G401.6 (cell line): ENCODE results near the gene DTX4.

Experiments
- FAIRE-seq: peaks from 2 replicates; lab custom pipeline; 2012; peaks lifted over from hg19 to GRCh38; lab: Jason Lieb, UNC

DTX4 gene

GRCh38 chr11:59221441-59221840 is 49.5 kb downstream of the DTX4 start:
- FAIRE-seq, result no peak

GRCh38 chr11:59222464-59223060 is 50.6 kb downstream of the DTX4 start:
- FAIRE-seq, result no peak

GRCh38 chr11:59223177-59223576 is 51.2 kb downstream of the DTX4 start:
- no peak for FAIRE-seq

GRCh38 chr11:59223611-59224010 is 51.7 kb downstream of the DTX4 start:
- FAIRE-seq, result no peak

- no peak for FAIRE-seq
These were observed 52.5 kb downstream of the DTX4 start for GRCh38 chr11:59224351-59224928.

- FAIRE-seq, result no peak
These were observed 53.1 kb downstream of the DTX4 start for GRCh38 chr11:59225017-59225416.

GRCh38 chr11:59226396-59226795 is 54.5 kb downstream of the DTX4 start:
- FAIRE-seq, result no peak

- no peak for FAIRE-seq
These were observed 68.4 kb downstream of the DTX4 start for GRCh38 chr11:59240322-59240721.

- FAIRE-seq, result no peak
These were observed 71.7 kb downstream of the DTX4 start for GRCh38 chr11:59243633-59244032.

- no peak for FAIRE-seq
These were observed 75.7 kb downstream of the DTX4 start for GRCh38 chr11:59247531-59248227.

GRCh38 chr11:59249535-59249934 is 77.6 kb downstream of the DTX4 start:
- no peak for FAIRE-seq

- FAIRE-seq, result no peak
These were observed 81.1 kb downstream of the DTX4 start for GRCh38 chr11:59253001-59253400.

GRCh38 chr11:59254286-59254685 is 82.4 kb downstream of the DTX4 start:
- no peak for FAIRE-seq

- FAIRE-seq, result no peak
These were observed 83.3 kb downstream of the DTX4 start for GRCh38 chr11:59255281-59255680.
